ENCODE data around the gene C2orf42.
"Not testable (repeated sequence)": the region's sequence is repeated elsewhere in the genome, so short reads cannot be mapped to it uniquely, and the experiment has no call there.

The C2orf42 gene

GRCh38 chr2:70169654-70170245, 21.1 kb downstream of the C2orf42 start:
- not testable (repeated sequence) for DNase-seq

- no peak for DNase-seq
These were observed 29.7 kb downstream of the C2orf42 start for GRCh38 chr2:70161069-70161534.

- DNase-seq: no peak
These were observed 30.3 kb downstream of the C2orf42 start for GRCh38 chr2:70160545-70160944.

GRCh38 chr2:70149130-70149686, 41.6 kb downstream of the C2orf42 start:
- not testable (repeated sequence) for DNase-seq

GRCh38 chr2:70148211-70148760, 42.5 kb downstream of the C2orf42 start:
- not testable (repeated sequence) for DNase-seq

- no peak for DNase-seq
These were observed 44.7 kb downstream of the C2orf42 start for GRCh38 chr2:70145851-70146739.

GRCh38 chr2:70145144-70145490, 45.7 kb downstream of the C2orf42 start:
- no peak for DNase-seq

GRCh38 chr2:70144443-70145143, 46.2 kb downstream of the C2orf42 start:
- no peak for DNase-seq

GRCh38 chr2:70143314-70144150, 47.3 kb downstream of the C2orf42 start:
- peak; percentile 70 for DNase-seq

GRCh38 chr2:70142590-70143313, 48.1 kb downstream of the C2orf42 start:
- DNase-seq: peak; percentile 100

- peak; percentile 43 for DNase-seq
These were observed 48.8 kb downstream of the C2orf42 start for GRCh38 chr2:70141902-70142589.

GRCh38 chr2:70141212-70141901, 49.5 kb downstream of the C2orf42 start:
- peak; percentile 80 for DNase-seq

- no peak for DNase-seq
These were observed 50.0 kb downstream of the C2orf42 start for GRCh38 chr2:70140791-70141211.

- not testable (repeated sequence) for DNase-seq
These were observed 56.4 kb downstream of the C2orf42 start for GRCh38 chr2:70134323-70134983.

GRCh38 chr2:70133491-70134322, 57.1 kb downstream of the C2orf42 start:
- DNase-seq: peak; percentile 65

GRCh38 chr2:70133127-70133452, 57.7 kb downstream of the C2orf42 start:
- DNase-seq: no peak

- peak; percentile 70 for DNase-seq
These were observed 58.3 kb downstream of the C2orf42 start for GRCh38 chr2:70132244-70133126.
